MV-4-11 (cell line): ENCODE measurements around the gene GRB14.
"Not testable (repeated sequence)": the region's sequence is repeated elsewhere in the genome, so short reads cannot be mapped to it uniquely, and the experiment has no call there.

Experiments
- DNase-seq: peaks from one replicate; lab custom pipeline; 2025; lab: John Stamatoyannopoulos, UW

The GRB14 gene

GRCh38 chr2:164495491-164496223 lies 125.6 kb downstream of the GRB14 start:
- DNase-seq: no peak

GRCh38 chr2:164485541-164485940 lies 135.7 kb downstream of the GRB14 start:
- DNase-seq: no peak

DNA sequence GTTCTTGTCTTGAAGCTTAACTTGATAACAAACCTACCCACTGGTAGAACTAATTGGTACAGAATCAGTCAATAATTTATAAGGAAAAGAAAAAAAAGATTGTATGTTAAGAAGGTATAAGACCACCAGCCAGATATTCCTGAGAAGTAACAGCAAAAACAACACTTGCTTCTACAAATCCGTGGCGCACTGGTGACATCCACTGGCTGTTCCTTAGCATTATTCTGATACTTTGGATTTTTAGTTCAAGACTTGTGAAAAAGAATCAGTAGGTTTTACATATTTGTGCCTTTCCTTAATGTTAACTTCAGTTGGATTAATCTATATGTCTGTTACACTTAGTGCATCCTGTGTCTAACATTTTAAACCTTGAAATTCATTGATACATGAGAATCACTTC lies 141.8 kb downstream of the GRB14 start:
- no peak for DNase-seq

GRCh38 chr2:164478205-164478604 lies 143.1 kb downstream of the GRB14 start:
- no peak for DNase-seq

DNA sequence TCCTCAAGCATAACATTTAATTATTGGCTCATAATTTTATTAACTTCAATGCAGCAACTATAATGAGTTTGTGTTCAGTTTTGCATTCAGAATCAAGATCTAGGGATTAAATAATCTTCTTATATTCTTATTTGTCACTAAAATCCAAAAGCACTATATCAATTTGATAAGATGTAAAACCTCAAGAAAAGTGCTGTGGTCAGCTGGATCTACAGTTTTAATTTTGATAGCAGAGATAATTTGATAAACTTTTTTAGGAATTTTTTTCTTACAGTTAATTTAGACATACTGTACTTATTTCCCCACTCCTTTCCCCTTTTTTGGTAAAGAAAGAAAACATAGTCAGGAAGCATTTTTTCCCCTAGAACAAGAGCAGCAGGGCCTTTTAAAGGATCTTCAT lies 146.4 kb downstream of the GRB14 start:
- DNase-seq: no peak

- DNase-seq: no peak
Measured at GRCh38 chr2:164473021-164473420, 148.3 kb downstream of the GRB14 start.

GRCh38 chr2:164465047-164465446 lies 156.2 kb downstream of the GRB14 start:
- not testable (repeated sequence) for DNase-seq

GRCh38 chr2:164464376-164464775 lies 156.9 kb downstream of the GRB14 start:
- no peak for DNase-seq

- no peak for DNase-seq
Measured at GRCh38 chr2:164458792-164459191, 162.5 kb downstream of the GRB14 start.

- no peak for DNase-seq
Measured at GRCh38 chr2:164457271-164457670, 164.0 kb downstream of the GRB14 start.

DNA sequence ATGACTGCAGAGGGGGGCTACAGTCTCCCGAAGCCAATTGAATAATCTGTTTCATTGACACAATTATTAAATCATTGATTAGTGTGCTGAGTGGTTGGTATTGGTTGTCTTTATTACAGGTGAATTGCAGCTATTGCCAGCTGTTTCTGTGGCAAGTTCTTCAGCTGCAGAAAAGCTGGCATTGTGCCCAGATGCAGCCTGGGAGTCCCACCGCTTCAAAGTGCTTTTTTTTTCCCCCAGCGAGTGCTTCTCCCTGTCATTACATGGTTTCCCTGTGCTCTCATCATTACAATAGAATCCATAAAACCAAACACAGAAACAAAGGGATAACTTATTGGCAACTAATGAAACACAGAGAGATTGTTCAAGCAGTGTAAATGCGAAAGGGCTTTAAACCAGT lies 164.7 kb downstream of the GRB14 start:
- DNase-seq: no peak

DNA sequence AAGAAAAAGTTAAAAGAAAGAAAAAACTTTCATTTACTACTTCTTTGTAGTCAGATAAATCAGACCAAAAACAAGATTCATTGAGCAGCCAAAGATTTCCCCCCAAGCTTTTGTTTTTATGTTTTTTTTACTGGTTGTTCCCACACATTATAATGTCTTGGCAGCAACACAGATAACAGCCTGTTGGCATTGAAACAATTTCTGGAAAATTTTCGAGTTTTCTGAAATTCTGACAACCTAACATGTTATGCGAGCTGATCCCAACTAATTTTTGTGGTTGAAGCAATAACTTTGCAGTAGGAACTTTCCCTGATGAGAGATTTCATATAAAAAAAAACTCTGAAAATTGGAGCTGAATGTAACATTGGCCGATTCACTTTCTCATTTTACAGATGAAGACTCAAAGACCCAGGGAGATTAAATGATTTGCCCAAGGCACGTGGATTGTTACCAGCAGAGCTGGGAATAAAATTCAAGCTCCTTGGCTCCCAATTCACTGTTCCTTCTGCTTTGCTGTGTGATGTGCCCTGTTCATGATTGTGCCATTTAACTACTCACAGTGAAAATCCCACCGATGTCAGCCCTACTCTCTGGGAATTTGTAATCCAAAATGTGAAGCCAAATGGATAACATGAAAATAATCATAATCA lies 167.5 kb downstream of the GRB14 start:
- DNase-seq: no peak

- DNase-seq: no peak
Measured at GRCh38 chr2:164450278-164450677, 171.0 kb downstream of the GRB14 start.

DNA sequence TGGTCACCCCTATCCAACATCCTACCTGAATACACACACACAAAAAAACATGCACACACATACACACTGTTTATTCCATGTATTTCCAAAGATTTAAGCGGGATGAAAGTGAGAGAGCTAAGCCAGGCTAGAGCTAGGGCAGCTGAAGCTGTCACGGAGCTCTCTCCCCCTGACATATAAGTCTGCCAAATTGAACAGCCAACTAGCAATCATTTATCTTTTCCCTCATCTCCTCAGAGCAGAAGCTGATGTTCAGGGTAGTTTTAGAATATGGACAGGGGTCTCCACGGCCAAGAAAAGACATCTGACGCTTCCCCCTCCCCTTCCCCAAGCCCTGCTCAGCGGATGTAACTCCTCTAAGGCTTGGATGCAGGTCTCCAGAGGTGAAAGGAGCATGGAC lies 171.6 kb downstream of the GRB14 start:
- no peak for DNase-seq

DNA sequence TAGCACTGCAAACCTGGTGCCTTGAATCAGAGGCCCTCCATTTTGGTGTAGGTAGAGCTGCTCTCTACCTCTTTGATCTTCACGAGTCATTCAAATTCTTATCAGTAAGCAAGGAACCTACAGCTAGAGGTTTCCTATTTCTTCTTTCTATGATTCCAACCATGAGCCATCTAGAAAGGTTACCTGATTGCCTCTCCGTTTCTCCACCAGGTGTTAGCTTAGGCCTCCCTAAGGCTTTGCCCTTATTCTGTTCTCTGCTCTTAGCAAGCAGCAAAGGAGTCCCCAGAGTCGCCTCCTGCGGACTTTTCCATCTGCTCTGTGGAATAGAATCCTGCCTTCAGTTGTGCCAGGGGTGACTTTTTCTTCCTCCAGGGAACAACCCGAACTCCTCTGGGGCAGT lies 173.6 kb downstream of the GRB14 start:
- DNase-seq: no peak
